Right kidney (tissue), 1 donor: ENCODE data around the gene KRT74.

Experiments used
- DNase-seq: peaks from one replicate; pipeline ENCODE4 v3.0.0-alpha.2; 2016

Gene KRT74

GRCh38 chr12:52573306-52573705 is 337 bp downstream of the KRT74 start:
- no peak for DNase-seq

GRCh38 chr12:52570511-52570910 is 3.1 kb downstream of the KRT74 start:
- no peak for DNase-seq

- DNase-seq: no peak
These were observed 5.5 kb downstream of the KRT74 start for GRCh38 chr12:52568111-52568510.

- no peak for DNase-seq
These were observed 6.8 kb downstream of the KRT74 start for GRCh38 chr12:52566847-52567291.

GRCh38 chr12:52564582-52564981 is 9.1 kb downstream of the KRT74 start:
- no peak for DNase-seq

GRCh38 chr12:52561880-52562449 is 11.7 kb downstream of the KRT74 start:
- DNase-seq: no peak

- DNase-seq: no peak
These were observed 13.7 kb downstream of the KRT74 start for GRCh38 chr12:52559979-52560378.

- no peak for DNase-seq
These were observed 14.7 kb downstream of the KRT74 start for GRCh38 chr12:52558781-52559445.

- no peak for DNase-seq
These were observed 16.2 kb downstream of the KRT74 start for GRCh38 chr12:52557476-52557875.

- DNase-seq: no peak
These were observed 18.1 kb downstream of the KRT74 start for GRCh38 chr12:52555577-52555976.

- DNase-seq: no peak
These were observed 20.9 kb downstream of the KRT74 start, which contains the start of gene KRT71 for GRCh38 chr12:52552681-52553195. TSS of gene KRT71 (minus strand) at chr12:52553145. CDS start at chr12:52553077, 68 bp downstream.

GRCh38 chr12:52552055-52552454 is 21.6 kb downstream of the KRT74 start:
- no peak for DNase-seq

- no peak for DNase-seq
These were observed 22.3 kb downstream of the KRT74 start for GRCh38 chr12:52551216-52551865.

GRCh38 chr12:52546126-52546525 is 27.5 kb downstream of the KRT74 start:
- DNase-seq: no peak

- no peak for DNase-seq
These were observed 29.4 kb downstream of the KRT74 start for GRCh38 chr12:52543985-52544883.

- no peak for DNase-seq
These were observed 30.8 kb downstream of the KRT74 start for GRCh38 chr12:52542785-52543318.

GRCh38 chr12:52542157-52542556 is 31.5 kb downstream of the KRT74 start:
- no peak for DNase-seq

- no peak for DNase-seq
These were observed 31.9 kb downstream of the KRT74 start for GRCh38 chr12:52541709-52542108.

- no peak for DNase-seq
These were observed 33.1 kb downstream of the KRT74 start for GRCh38 chr12:52540531-52540930.

GRCh38 chr12:52539821-52540173 is 33.8 kb downstream of the KRT74 start:
- DNase-seq: no peak

GRCh38 chr12:52539083-52539820 is 34.4 kb downstream of the KRT74 start:
- no peak for DNase-seq

GRCh38 chr12:52537101-52537500 is 36.5 kb downstream of the KRT74 start:
- DNase-seq: no peak
